Smooth muscle cell (in vitro differentiated cells): ENCODE measurements around the gene ENPP1. TPM values are rescaled to one million over a fixed set of nuclear protein-coding genes. Genes with fewer than 3 reads are reported as not detected.

Experiments
- DNase-seq: peaks from one replicate; lab custom pipeline; 2025; ENCODE audit not compliant: unreplicated experiment; lab: John Stamatoyannopoulos, UW
- H2AFZ ChIP-seq: fragments of 200-600 bp; sonication (generic); 2 replicates; pipeline ENCODE4 v1.6.0; 2016; ENCODE audit warnings: antibody characterized with exemption, low read depth, mild to moderate bottlenecking
- H3F3A ChIP-seq: fragments of 200-600 bp; sonication (generic); 2 replicates; pipeline ENCODE4 v1.6.0; 2017; ENCODE audit warnings: antibody characterized with exemption, low read depth
- H3K27ac ChIP-seq: fragments of 200-600 bp; sonication (generic); 2 replicates; pipeline ENCODE4 v1.5.1; 2016; ENCODE audit warnings: low read depth, mild to moderate bottlenecking
- H3K27me3 ChIP-seq: fragments of 200-600 bp; sonication (generic); 2 replicates; pipeline ENCODE4 v1.6.1; 2016; ENCODE audit warnings: low read depth, mild to moderate bottlenecking
- H3K36me3 ChIP-seq: fragments of 200-600 bp; sonication (generic); 2 replicates; pipeline ENCODE4 v1.5.1; 2016; ENCODE audit warnings: low read depth
- H3K4me1 ChIP-seq: fragments of 200-600 bp; sonication (generic); 2 replicates; pipeline ENCODE4 v1.5.1; 2016; ENCODE audit warnings: low read depth
- H3K4me2 ChIP-seq: fragments of 200-600 bp; sonication (generic); 2 replicates; pipeline ENCODE4 v1.6.0; 2016; ENCODE audit warnings: mild to moderate bottlenecking
- H3K4me3 ChIP-seq: fragments of 200-600 bp; sonication (generic); 2 replicates; pipeline ENCODE4 v1.5.1; 2016; ENCODE audit warnings: mild to moderate bottlenecking
- H3K79me2 ChIP-seq: fragments of 200-600 bp; sonication (generic); 2 replicates; pipeline ENCODE4 v1.6.0; 2016; ENCODE audit warnings: low read depth, mild to moderate bottlenecking
- H3K9ac ChIP-seq: fragments of 200-600 bp; sonication (generic); 2 replicates; pipeline ENCODE4 v1.6.0; 2016; ENCODE audit warnings: low read depth
- H3K9me3 ChIP-seq: fragments of 200-600 bp; sonication (generic); replicated peaks from 2 replicates; pipeline ENCODE4 v1.5.1; 2016; ENCODE audit warnings: low read depth
- H4K20me1 ChIP-seq: fragments of 200-600 bp; sonication (generic); 2 replicates; pipeline ENCODE4 v1.6.0; 2016; ENCODE audit warnings: low read depth
- WGBS: methylation state at CpG from one replicate; pipeline ENCODE4 v1.1.7; 2016; ENCODE audit warnings: low lambda C conversion rate; 5-methylcytosine and 5-hydroxymethylcytosine counted together
- polyA plus RNA-seq: library from polyadenylated mRNA; unstranded; fragments of >200 nt; fragmentation: Nextera tagmentation; extraction: Ambion mirVana; gene quantifications from 2 replicates; pipeline ENCODE4 v1.2.1, GENCODE V29; 2016
- total RNA-seq: library from RNA; depleted of rRNA; stranded (reverse); fragments of >200 nt; gene quantifications from 2 replicates; pipeline ENCODE4 v1.2.3, GENCODE V29; 2014
- TF ChIP-seq, protein P1 (sequence below): fragments of 200-600 bp; sonication (generic); IDR thresholded peaks from 2 replicates; pipeline ENCODE4 v1.5.1; 2017; ENCODE audit warnings: borderline replicate concordance, mild to moderate bottlenecking, antibody characterized with exemption; ENCODE audit not compliant: insufficient read depth, poor library complexity, severe bottlenecking

ENPP1 gene
- total and polyA plus RNA-seq, 2 experiments from 2014 or later = 329 to 433 TPM

GRCh38 chr6:131893198-131893597 is 85.4 kb downstream of the ENPP1 start:
- 86% methylated on average over 1 of the region's 1 CpG for WGBS
- no peaks in the 10 kb centered on the region for H3K4me1 ChIP-seq
- TF ChIP-seq, protein P1, sequence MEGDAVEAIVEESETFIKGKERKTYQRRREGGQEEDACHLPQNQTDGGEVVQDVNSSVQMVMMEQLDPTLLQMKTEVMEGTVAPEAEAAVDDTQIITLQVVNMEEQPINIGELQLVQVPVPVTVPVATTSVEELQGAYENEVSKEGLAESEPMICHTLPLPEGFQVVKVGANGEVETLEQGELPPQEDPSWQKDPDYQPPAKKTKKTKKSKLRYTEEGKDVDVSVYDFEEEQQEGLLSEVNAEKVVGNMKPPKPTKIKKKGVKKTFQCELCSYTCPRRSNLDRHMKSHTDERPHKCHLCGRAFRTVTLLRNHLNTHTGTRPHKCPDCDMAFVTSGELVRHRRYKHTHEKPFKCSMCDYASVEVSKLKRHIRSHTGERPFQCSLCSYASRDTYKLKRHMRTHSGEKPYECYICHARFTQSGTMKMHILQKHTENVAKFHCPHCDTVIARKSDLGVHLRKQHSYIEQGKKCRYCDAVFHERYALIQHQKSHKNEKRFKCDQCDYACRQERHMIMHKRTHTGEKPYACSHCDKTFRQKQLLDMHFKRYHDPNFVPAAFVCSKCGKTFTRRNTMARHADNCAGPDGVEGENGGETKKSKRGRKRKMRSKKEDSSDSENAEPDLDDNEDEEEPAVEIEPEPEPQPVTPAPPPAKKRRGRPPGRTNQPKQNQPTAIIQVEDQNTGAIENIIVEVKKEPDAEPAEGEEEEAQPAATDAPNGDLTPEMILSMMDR = no peak
- H3K36me3 ChIP-seq = peaks cover 8% of the 10 kb centered on the region
- no peak overlapping the region for H3K27ac ChIP-seq
- no peak overlapping the region for H3K9ac ChIP-seq
- no peaks in the 10 kb centered on the region for H3K79me2 ChIP-seq
- H4K20me1 ChIP-seq = peaks cover 3% of the 10 kb centered on the region
- no peak overlapping the region for H3K4me3 ChIP-seq
- no peak overlapping the region for H2AFZ ChIP-seq
- H3K4me2 ChIP-seq = no peak overlapping the region
- no peaks in the 10 kb centered on the region for H3K9me3 ChIP-seq
- H3F3A ChIP-seq = peaks cover 10% of the 10 kb centered on the region
- DNase-seq = no peak
- no peaks in the 10 kb centered on the region for H3K27me3 ChIP-seq

- no peak for DNase-seq
- no peak overlapping the region for H2AFZ ChIP-seq
- no peak overlapping the region for H3K4me2 ChIP-seq
- no peaks in the 10 kb centered on the region for H3K79me2 ChIP-seq
- H3K9me3 ChIP-seq = no peaks in the 10 kb centered on the region
- no peak overlapping the region for H3K9ac ChIP-seq
- H3K27me3 ChIP-seq = peaks cover 3% of the 10 kb centered on the region
- 76% methylated on average over 8 of the region's 8 CpGs for WGBS
- TF ChIP-seq, protein P1 = no peak
- H3K27ac ChIP-seq = no peak overlapping the region
- H3K4me1 ChIP-seq = no peaks in the 10 kb centered on the region
- peaks cover 6% of the 10 kb centered on the region for H3F3A ChIP-seq
- H3K36me3 ChIP-seq = peaks cover 7% of the 10 kb centered on the region
- H3K4me3 ChIP-seq = no peak overlapping the region
- H4K20me1 ChIP-seq = no peaks in the 10 kb centered on the region
Measured at GRCh38 chr6:131894493-131895424, 86.9 kb downstream of the ENPP1 start.

DNA sequence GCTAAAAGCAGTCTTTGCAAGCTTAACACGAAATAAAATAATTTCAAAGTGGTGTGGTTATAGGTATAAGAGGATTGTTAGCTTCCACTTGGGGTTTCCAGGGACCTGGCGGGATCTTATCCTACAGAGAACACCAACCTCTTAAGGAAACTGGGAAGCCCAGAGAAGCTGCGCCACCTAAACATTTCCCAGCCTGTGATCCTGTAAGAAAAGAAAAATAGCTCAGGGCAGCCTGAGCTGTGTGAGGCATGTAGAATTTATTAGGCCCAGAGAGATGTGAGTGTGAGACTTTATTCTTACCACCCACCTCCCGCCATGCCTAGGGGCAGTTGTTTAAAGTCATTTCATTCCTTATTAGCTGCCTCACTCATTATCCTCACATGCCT is 89.2 kb downstream of the ENPP1 start:
- Histone ChIP-seq H3K27me3 (peaks cover 19% of the 10 kb centered on the region), H3K9ac (no peak overlapping the region), H3K4me3 (no peak overlapping the region), H3K27ac (no peak overlapping the region), H2AFZ (no peak overlapping the region), H4K20me1 (no peaks in the 10 kb centered on the region), H3K36me3 (no peaks in the 10 kb centered on the region), H3K4me1 (no peaks in the 10 kb centered on the region), H3K9me3 (no peaks in the 10 kb centered on the region), H3K4me2 (no peak overlapping the region), H3K79me2 (no peaks in the 10 kb centered on the region), H3F3A (peaks cover 6% of the 10 kb centered on the region)
- no peak for DNase-seq
- TF ChIP-seq, protein P1 = no peak
- 94% methylated on average over 4 of the region's 4 CpGs for WGBS

GRCh38 chr6:131897621-131898020 is 89.8 kb downstream of the ENPP1 start:
- no peak for DNase-seq
- H3K27ac ChIP-seq = no peak overlapping the region
- H2AFZ ChIP-seq = no peak overlapping the region
- no peaks in the 10 kb centered on the region for H3K9me3 ChIP-seq
- H3K4me3 ChIP-seq = no peak overlapping the region
- H3K79me2 ChIP-seq = no peaks in the 10 kb centered on the region
- peaks cover 25% of the 10 kb centered on the region for H3K27me3 ChIP-seq
- H3K4me1 ChIP-seq = no peaks in the 10 kb centered on the region
- H4K20me1 ChIP-seq = no peaks in the 10 kb centered on the region
- peaks cover 6% of the 10 kb centered on the region for H3F3A ChIP-seq
- no peak overlapping the region for H3K9ac ChIP-seq
- H3K4me2 ChIP-seq = no peak overlapping the region
- TF ChIP-seq, protein P1 = no peak
- H3K36me3 ChIP-seq = no peaks in the 10 kb centered on the region
